Measurements from ENCODE around the gene DCTPP1.
A peak's percentile ranks its signal among the peaks of the same experiment; 100 is the strongest.

DCTPP1 gene

GRCh38 chr16:30447512-30448226, 17.8 kb upstream of the DCTPP1 start:
- Histone ChIP-seq H3K4me1 (ENCODE audit: control insufficient read depth, insufficient read depth, low read length) (peaks cover 7% of the 10 kb centered on the region), H3K4me3 (ENCODE audit: insufficient read depth, low read depth, low read length) (no peak overlapping the region), H3K36me3 (ENCODE audit: control insufficient read depth, insufficient read depth, low read length) (peaks cover 8% of the 10 kb centered on the region), H3K9me3 (ENCODE audit: control insufficient read depth, low read length) (no peaks in the 10 kb centered on the region), H3K27me3 (ENCODE audit: control insufficient read depth, insufficient read depth, low read length, poor library complexity, severe bottlenecking) (no peaks in the 10 kb centered on the region), H3K27ac (ENCODE audit: insufficient read depth, low read depth, low read length, poor library complexity, severe bottlenecking) (no peak overlapping the region)
- WGBS, 2 experiments, result 91% methylated on average over 12 of the region's 12 CpGs

GRCh38 chr16:30446203-30446595, 16.4 kb upstream of the DCTPP1 start:
- H3K9me3 ChIP-seq (ENCODE audit: control insufficient read depth, low read length), result no peaks in the 10 kb centered on the region
- H3K27ac ChIP-seq (ENCODE audit: insufficient read depth, low read depth, low read length, poor library complexity, severe bottlenecking), result no peak overlapping the region
- peak overlapping the region; percentile 73 for H3K4me3 ChIP-seq (ENCODE audit: insufficient read depth, low read depth, low read length)
- H3K27me3 ChIP-seq (ENCODE audit: control insufficient read depth, insufficient read depth, low read length, poor library complexity, severe bottlenecking), result no peaks in the 10 kb centered on the region
- 81 to 89% methylated on average over 9 to 10 of the region's 10 CpGs for WGBS, 2 experiments
- H3K4me1 ChIP-seq (ENCODE audit: control insufficient read depth, insufficient read depth, low read length), result peaks cover 7% of the 10 kb centered on the region
- peaks cover 8% of the 10 kb centered on the region for H3K36me3 ChIP-seq (ENCODE audit: control insufficient read depth, insufficient read depth, low read length)

DNA sequence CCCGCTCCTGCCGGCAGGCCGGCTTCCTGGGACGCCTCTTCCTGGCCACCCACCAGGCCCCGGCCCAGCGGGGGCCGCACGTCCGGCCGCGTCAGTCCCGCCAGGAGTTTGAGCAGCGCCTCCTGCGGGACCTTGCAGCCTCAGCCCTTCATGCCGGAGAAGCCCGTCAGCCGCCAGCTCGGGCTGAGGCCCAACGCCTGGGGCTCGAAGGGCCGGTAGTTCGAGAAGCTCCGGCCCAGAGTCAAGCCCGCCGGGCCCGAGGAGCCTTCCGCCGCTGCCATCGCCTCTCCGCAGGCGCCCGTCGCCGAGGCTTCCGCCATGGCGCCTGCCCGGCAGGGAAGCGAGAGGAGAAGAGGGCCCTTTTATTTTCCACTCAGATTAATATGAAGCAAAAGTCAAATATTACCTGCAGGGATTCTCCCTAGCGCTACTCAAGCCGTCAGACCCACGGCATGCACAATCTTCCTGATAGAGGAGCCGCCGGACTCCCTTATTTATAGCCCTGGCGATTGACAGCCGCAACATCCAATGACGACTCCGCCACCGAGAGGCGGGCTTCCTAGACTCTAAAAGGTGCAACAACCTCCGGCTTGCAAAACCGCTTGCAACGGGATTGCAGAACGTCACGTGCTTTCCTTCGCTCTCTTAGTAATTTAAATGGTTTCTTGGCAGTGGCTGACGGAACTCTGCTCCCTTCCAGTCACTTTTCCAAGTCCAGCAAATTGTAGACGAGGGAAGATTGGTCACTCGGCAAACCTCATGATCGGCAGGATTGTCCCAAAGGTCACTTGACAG, 15.8 kb upstream of the DCTPP1 start, which contains the start of gene SEPHS2:
SEPHS2 (minus strand) TSS at position 467 of the 795 bp plus-strand sequence; CDS start at position 320, 147 bp downstream.
- Histone ChIP-seq H3K36me3 (ENCODE audit: control insufficient read depth, insufficient read depth, low read length) (peaks cover 8% of the 10 kb centered on the region), H3K9me3 (ENCODE audit: control insufficient read depth, low read length) (no peaks in the 10 kb centered on the region), H3K27ac (ENCODE audit: insufficient read depth, low read depth, low read length, poor library complexity, severe bottlenecking) (peak within 1 kb of the TSS; percentile 65), H3K27me3 (ENCODE audit: control insufficient read depth, insufficient read depth, low read length, poor library complexity, severe bottlenecking) (no peaks in the 10 kb centered on the region), H3K4me3 (ENCODE audit: insufficient read depth, low read depth, low read length) (peak within 1 kb of the TSS; percentile 73), H3K4me1 (ENCODE audit: control insufficient read depth, insufficient read depth, low read length) (peaks cover 7% of the 10 kb centered on the region)
- 3% methylated on average over 59 of the region's 59 CpGs for WGBS, 2 experiments

DNA sequence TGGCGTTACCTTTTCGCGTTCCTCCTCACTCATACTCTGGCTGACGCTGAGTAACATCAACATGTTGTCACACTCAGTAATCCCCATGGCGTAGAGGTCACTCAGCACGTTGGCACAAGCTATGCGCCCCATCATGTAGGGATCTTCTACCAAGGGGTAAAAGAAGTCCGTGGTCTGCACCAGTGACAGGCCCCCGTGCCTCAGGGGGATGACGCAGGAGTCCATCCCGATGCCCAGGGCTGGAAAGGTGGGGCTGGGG, 15.2 kb upstream of the DCTPP1 start:
- Histone ChIP-seq H3K4me1 (ENCODE audit: control insufficient read depth, insufficient read depth, low read length) (peaks cover 7% of the 10 kb centered on the region), H3K27ac (ENCODE audit: insufficient read depth, low read depth, low read length, poor library complexity, severe bottlenecking) (no peak overlapping the region), H3K9me3 (ENCODE audit: control insufficient read depth, low read length) (no peaks in the 10 kb centered on the region), H3K27me3 (ENCODE audit: control insufficient read depth, insufficient read depth, low read length, poor library complexity, severe bottlenecking) (no peaks in the 10 kb centered on the region), H3K36me3 (ENCODE audit: control insufficient read depth, insufficient read depth, low read length) (peaks cover 8% of the 10 kb centered on the region), H3K4me3 (ENCODE audit: insufficient read depth, low read depth, low read length) (peak overlapping the region; percentile 73)
- 51 to 53% methylated on average over 11 of the region's 11 CpGs for WGBS, 2 experiments

DNA sequence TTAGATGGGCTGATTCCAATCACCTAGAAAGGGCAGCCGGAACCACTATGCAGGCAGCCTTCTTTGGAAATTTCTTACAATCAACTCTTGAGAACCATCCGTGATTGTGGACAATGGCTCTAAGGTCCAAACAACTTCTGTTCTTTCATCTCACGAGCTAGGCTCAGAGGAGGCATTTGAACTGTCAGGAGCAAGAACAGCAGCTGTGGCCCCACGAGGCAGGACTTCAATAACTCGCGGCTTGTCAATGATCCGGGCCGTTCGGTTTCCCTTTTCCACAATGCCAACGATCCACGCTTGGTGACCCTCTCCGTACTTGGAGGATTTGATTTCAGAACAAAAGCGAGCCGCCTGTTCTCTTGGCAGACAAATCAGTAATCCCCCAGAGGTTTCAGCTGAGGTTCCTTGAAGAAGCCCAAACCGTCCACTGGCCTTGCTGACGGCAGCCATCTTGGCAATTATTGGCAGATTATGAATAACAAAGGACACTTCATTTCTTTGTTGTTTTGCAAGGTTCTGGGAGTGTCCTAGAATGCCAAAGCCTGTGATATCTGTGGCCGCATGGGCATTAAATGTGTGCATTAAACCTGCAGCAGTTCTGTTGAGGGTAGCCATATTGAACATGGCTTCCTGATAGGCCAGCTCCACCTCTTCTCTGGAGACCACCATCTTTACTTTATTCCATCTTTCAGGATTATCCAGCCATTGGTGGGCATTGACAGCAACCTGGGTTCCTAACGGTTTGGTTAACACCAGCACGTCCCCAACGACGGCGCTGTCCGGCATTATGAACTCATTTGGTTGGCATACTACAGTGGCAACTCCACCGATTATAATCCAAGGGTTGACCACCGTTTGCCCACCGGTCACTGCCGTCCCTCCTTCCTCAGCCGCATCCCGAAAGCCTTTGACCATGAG, 14.7 kb upstream of the DCTPP1 start:
- H3K9me3 ChIP-seq (ENCODE audit: control insufficient read depth, low read length), result no peaks in the 10 kb centered on the region
- H3K36me3 ChIP-seq (ENCODE audit: control insufficient read depth, insufficient read depth, low read length), result peaks cover 8% of the 10 kb centered on the region
- H3K27ac ChIP-seq (ENCODE audit: insufficient read depth, low read depth, low read length, poor library complexity, severe bottlenecking), result no peak overlapping the region
- H3K4me1 ChIP-seq (ENCODE audit: control insufficient read depth, insufficient read depth, low read length), result peaks cover 7% of the 10 kb centered on the region
- peak overlapping the region; percentile 73 for H3K4me3 ChIP-seq (ENCODE audit: insufficient read depth, low read depth, low read length)
- no peaks in the 10 kb centered on the region for H3K27me3 ChIP-seq (ENCODE audit: control insufficient read depth, insufficient read depth, low read length, poor library complexity, severe bottlenecking)
- WGBS, 2 experiments, result 95 to 96% methylated on average over 29 of the region's 29 CpGs

- no peak overlapping the region for H3K4me3 ChIP-seq (ENCODE audit: insufficient read depth, low read depth, low read length)
- WGBS, 2 experiments, result 96 to 100% methylated on average over 2 of the region's 2 CpGs
These were observed 13.8 kb upstream of the DCTPP1 start for GRCh38 chr16:30443631-30444030.

DNA sequence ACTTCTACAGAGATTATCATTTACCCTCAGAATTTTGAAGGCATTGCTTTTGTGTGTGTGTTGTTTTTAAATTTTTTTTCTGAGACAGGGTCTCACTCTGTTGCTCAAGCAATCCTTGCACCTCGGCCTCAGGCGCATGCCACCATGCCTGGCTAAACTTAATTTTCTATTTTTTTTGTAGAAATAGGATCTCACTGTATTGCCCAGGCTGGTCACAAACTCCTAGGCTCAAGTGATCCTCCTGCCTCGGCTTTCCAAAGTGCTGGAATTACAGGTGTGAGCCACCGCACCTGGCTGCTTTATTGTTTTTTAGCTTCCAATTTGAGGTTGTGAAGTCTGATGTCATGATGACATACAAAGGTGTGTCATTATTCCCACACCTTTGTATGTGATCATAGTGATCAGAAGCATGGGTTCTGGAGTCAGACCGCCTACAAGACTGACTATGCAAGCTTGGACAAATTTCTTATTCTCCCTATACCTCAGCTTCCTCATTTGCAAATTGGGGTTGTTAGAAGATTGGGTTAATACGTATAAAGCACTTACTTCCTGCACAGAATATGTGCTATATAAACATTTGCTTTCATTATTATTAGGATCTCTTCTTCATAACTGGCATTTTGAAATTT, 10.0 kb upstream of the DCTPP1 start:
- Histone ChIP-seq H3K36me3 (ENCODE audit: control insufficient read depth, insufficient read depth, low read length) (peaks cover 8% of the 10 kb centered on the region), H3K4me3 (ENCODE audit: insufficient read depth, low read depth, low read length) (no peak overlapping the region), H3K27me3 (ENCODE audit: control insufficient read depth, insufficient read depth, low read length, poor library complexity, severe bottlenecking) (no peaks in the 10 kb centered on the region), H3K27ac (ENCODE audit: insufficient read depth, low read depth, low read length, poor library complexity, severe bottlenecking) (no peak overlapping the region), H3K9me3 (ENCODE audit: control insufficient read depth, low read length) (no peaks in the 10 kb centered on the region), H3K4me1 (ENCODE audit: control insufficient read depth, insufficient read depth, low read length) (peaks cover 3% of the 10 kb centered on the region)
- WGBS, 2 experiments, result 85 to 91% methylated on average over 4 to 5 of the region's 6 CpGs

More at GRCh38 chr16:30443631-30444030, 13.8 kb upstream of the DCTPP1 start:
- Histone ChIP-seq H3K4me1 (ENCODE audit: control insufficient read depth, insufficient read depth, low read length) (peaks cover 7% of the 10 kb centered on the region), H3K27ac (ENCODE audit: insufficient read depth, low read depth, low read length, poor library complexity, severe bottlenecking) (no peak overlapping the region), H3K27me3 (ENCODE audit: control insufficient read depth, insufficient read depth, low read length, poor library complexity, severe bottlenecking) (no peaks in the 10 kb centered on the region), H3K36me3 (ENCODE audit: control insufficient read depth, insufficient read depth, low read length) (peaks cover 8% of the 10 kb centered on the region), H3K9me3 (ENCODE audit: control insufficient read depth, low read length) (no peaks in the 10 kb centered on the region)

DNA sequence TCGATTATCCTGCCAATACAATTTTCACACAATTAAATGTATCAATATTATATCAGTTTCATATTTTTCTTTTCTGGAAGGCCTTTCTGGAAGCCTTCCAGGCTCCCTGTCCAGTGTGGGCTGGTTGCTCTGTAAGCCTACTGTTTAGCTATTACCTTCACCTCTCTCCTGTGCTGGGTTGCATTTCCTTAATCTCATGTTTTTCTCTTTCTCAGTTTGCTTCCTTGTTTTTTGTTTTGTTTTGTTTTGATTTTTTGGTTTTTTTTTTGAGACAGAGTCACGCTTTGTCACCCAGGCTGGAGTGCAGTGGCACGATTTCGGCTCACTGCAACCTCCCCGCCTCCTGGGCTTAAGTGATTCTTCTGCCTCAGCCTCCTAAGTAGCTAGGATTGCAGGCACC, 9.0 kb upstream of the DCTPP1 start:
- WGBS, 2 experiments, result 88 to 96% methylated on average over 5 of the region's 5 CpGs
- H3K36me3 ChIP-seq (ENCODE audit: control insufficient read depth, insufficient read depth, low read length), result peaks cover 3% of the 10 kb centered on the region

GRCh38 chr16:30437511-30438046, 7.7 kb upstream of the DCTPP1 start:
- H3K27ac ChIP-seq (ENCODE audit: insufficient read depth, low read depth, low read length, poor library complexity, severe bottlenecking), result no peak overlapping the region
- no peak overlapping the region for H3K4me3 ChIP-seq (ENCODE audit: insufficient read depth, low read depth, low read length)
- H3K27me3 ChIP-seq (ENCODE audit: control insufficient read depth, insufficient read depth, low read length, poor library complexity, severe bottlenecking), result peaks cover 5% of the 10 kb centered on the region
- H3K4me1 ChIP-seq (ENCODE audit: control insufficient read depth, insufficient read depth, low read length), result no peaks in the 10 kb centered on the region
- no peaks in the 10 kb centered on the region for H3K9me3 ChIP-seq (ENCODE audit: control insufficient read depth, low read length)
- H3K36me3 ChIP-seq (ENCODE audit: control insufficient read depth, insufficient read depth, low read length), result no peaks in the 10 kb centered on the region
- WGBS, 2 experiments, result 75 to 82% methylated on average over 3 of the region's 3 CpGs

More for the DNA sequence above, 9.0 kb upstream of the DCTPP1 start:
- Histone ChIP-seq H3K27ac (ENCODE audit: insufficient read depth, low read depth, low read length, poor library complexity, severe bottlenecking) (no peak overlapping the region), H3K27me3 (ENCODE audit: control insufficient read depth, insufficient read depth, low read length, poor library complexity, severe bottlenecking) (peaks cover under 1% of the 10 kb centered on the region), H3K9me3 (ENCODE audit: control insufficient read depth, low read length) (no peaks in the 10 kb centered on the region), H3K4me3 (ENCODE audit: insufficient read depth, low read depth, low read length) (no peak overlapping the region), H3K4me1 (ENCODE audit: control insufficient read depth, insufficient read depth, low read length) (no peaks in the 10 kb centered on the region)

Data from ectodermal cell (in vitro differentiated cells).